Activated CD8-positive, alpha-beta T cell treated with anti-CD3 and anti-CD28 coated beads, Interleukin-2, amount 10 ng/mL, durations not matched to agents 7 days and 5 days (primary cell): ENCODE measurements around the gene ZNF512. TPM values are rescaled to one million over a fixed set of nuclear protein-coding genes. Genes with fewer than 3 reads are reported as not detected.
A peak's percentile ranks its signal among the peaks of the same experiment; 100 is the strongest.
"Not testable (repeated sequence)": the region's sequence is repeated elsewhere in the genome, so short reads cannot be mapped to it uniquely, and the experiment has no call there.

ENCODE experiments used
- ATAC-seq: fragments of 150-1000 bp; cut with Tn5 transposase; one replicate; pipeline ENCODE4 v1.10.0; 2021; ENCODE audit warnings: moderate library complexity
- CTCF ChIA-PET: fragments of 350-600 bp; sonication (Branson Sonifier 250); formaldehyde crosslinking; loops from one replicate; lab custom pipeline; 2021; ENCODE audit warnings: antibody characterized with exemption; lab: Charles Lee
- POLR2A ChIA-PET: fragments of 350-600 bp; sonication (Branson Sonifier 250); formaldehyde crosslinking; loops from one replicate; lab custom pipeline; 2021; ENCODE audit warnings: antibody characterized with exemption; lab: Charles Lee
- DNase-seq: peaks from one replicate; pipeline ENCODE4 v3.0.0-alpha.2; 2020
- H3K27ac Mint-ChIP-seq: one replicate; pipeline ENCODE4 v1.8.0; 2021; ENCODE audit warnings: mild to moderate bottlenecking, mixed read lengths
- H3K27me3 Mint-ChIP-seq: one replicate; pipeline ENCODE4 v1.8.0; 2021; ENCODE audit warnings: low read depth, mixed read lengths
- H3K36me3 Mint-ChIP-seq: one replicate; pipeline ENCODE4 v1.8.0; 2021; ENCODE audit warnings: low read depth, mixed read lengths
- H3K4me1 Mint-ChIP-seq: one replicate; pipeline ENCODE4 v1.8.0; 2021; ENCODE audit warnings: low read depth, mixed read lengths
- H3K4me3 Mint-ChIP-seq: one replicate; pipeline ENCODE4 v1.8.0; 2021; ENCODE audit warnings: mild to moderate bottlenecking, mixed read lengths
- H3K9me3 Mint-ChIP-seq: one replicate; pipeline ENCODE4 v1.8.0; 2022; ENCODE audit warnings: mixed read lengths; ENCODE audit not compliant: insufficient read depth
- total RNA-seq, 2 experiments: library from RNA; stranded (reverse); gene quantifications; one replicate each; pipeline ENCODE4 v1.2.3, GENCODE V29; 2021

ZNF512 gene, protein sequence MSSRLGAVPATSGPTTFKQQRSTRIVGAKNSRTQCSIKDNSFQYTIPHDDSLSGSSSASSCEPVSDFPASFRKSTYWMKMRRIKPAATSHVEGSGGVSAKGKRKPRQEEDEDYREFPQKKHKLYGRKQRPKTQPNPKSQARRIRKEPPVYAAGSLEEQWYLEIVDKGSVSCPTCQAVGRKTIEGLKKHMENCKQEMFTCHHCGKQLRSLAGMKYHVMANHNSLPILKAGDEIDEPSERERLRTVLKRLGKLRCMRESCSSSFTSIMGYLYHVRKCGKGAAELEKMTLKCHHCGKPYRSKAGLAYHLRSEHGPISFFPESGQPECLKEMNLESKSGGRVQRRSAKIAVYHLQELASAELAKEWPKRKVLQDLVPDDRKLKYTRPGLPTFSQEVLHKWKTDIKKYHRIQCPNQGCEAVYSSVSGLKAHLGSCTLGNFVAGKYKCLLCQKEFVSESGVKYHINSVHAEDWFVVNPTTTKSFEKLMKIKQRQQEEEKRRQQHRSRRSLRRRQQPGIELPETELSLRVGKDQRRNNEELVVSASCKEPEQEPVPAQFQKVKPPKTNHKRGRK
- total RNA-seq: 10 to 100 TPM; 37.0 to 39.0 TPM

DNA sequence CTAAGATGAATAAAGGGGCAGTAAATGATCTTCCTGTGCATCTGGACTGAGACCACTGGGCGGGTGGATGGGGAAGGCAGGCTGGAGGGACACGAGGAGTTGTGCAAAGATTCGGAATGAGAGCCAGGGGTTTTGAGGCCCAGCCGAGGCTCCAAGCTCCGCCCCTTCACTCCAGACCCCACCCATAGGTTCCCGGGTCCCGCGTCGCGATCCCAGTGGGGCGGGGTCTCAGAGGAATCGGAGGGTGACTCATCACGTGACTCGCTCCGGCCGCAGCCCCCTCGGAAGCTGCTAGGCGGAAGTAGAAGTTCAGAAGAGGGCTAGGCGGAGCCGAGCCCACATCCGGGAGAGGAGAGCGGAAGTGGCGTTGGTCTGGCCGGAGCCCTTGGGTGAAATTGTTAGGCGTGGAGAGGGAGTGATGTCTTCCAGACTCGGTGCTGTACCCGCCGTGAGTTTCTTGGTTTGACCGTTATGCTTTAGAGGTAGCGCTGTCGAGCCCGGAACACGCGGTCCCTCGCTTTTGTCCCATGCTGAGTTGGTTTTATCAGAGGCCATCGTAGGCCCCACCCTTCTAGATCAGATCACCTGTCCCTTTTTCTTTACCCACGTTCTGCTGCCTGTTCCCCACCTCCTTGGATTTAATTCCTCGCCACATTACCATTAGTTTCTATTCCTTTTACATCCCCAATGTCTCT is at the start of gene ZNF512:
Gene ZNF512 (plus strand): TSS at position 348 of the 695 bp plus-strand sequence. CDS start 71 bp downstream, at position 419.
- DNase-seq (peak; percentile 91), ATAC-seq (peak; percentile 95)
- ChIA-PET POLR2A (interaction anchor here (0.8 to 1.7 kb wide), 4 partner anchors 46 to 154 kb away, joined by 3 to 6 read pairs (median 4); partner anchors contain the start of genes CCDC121, GPN1, NRBP1 and SLC4A1AP), CTCF (interaction anchor here (1.4 to 2.3 kb wide), 3 partner anchors 14 to 101 kb away, joined by 3 to 11 read pairs (median 3); no protein-coding TSS in a partner anchor)
- peak within 1 kb of the TSS; percentile 96 for H3K4me3 Mint-ChIP-seq
- H3K36me3 Mint-ChIP-seq: peaks cover 38% of the 10 kb centered on the region
- H3K27me3 Mint-ChIP-seq: peaks cover 17% of the 10 kb centered on the region
- peaks cover 44% of the 10 kb centered on the region for H3K4me1 Mint-ChIP-seq
- H3K27ac Mint-ChIP-seq: peak within 1 kb of the TSS; percentile 96
- peaks cover 12% of the 10 kb centered on the region for H3K9me3 Mint-ChIP-seq

DNA sequence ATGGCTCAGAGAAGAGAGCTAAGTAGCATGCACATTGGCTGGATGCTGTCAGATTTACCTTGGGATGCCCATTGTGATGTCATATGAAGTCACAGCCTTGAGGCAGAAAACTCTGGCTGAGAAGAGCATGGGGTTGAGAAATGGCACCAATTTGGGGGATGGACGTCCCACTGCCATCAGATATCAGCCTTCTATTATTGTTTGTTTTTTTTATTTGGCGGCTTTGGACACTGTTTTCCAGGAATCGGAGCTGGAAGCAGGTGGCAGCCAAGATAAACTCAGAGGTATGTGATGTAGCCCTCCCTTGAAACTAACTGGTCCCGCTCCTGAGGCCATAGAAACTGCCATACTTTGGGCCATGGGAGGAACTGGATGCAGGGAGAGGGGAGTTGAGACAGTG is 45.6 kb upstream of the ZNF512 start:
- no peak overlapping the region for H3K27ac Mint-ChIP-seq
- ATAC-seq: no peak
- no peaks in the 10 kb centered on the region for H3K9me3 Mint-ChIP-seq
- no peaks in the 10 kb centered on the region for H3K36me3 Mint-ChIP-seq
- H3K27me3 Mint-ChIP-seq: peaks cover 26% of the 10 kb centered on the region
- no peak for DNase-seq
- H3K4me1 Mint-ChIP-seq: no peaks in the 10 kb centered on the region
- CTCF ChIA-PET: no interaction called here
- H3K4me3 Mint-ChIP-seq: no peak overlapping the region
- POLR2A ChIA-PET: interaction anchor here (0.6 kb wide), 1 partner anchor 77 kb away, joined by 3 read pairs; no protein-coding TSS in a partner anchor

DNA sequence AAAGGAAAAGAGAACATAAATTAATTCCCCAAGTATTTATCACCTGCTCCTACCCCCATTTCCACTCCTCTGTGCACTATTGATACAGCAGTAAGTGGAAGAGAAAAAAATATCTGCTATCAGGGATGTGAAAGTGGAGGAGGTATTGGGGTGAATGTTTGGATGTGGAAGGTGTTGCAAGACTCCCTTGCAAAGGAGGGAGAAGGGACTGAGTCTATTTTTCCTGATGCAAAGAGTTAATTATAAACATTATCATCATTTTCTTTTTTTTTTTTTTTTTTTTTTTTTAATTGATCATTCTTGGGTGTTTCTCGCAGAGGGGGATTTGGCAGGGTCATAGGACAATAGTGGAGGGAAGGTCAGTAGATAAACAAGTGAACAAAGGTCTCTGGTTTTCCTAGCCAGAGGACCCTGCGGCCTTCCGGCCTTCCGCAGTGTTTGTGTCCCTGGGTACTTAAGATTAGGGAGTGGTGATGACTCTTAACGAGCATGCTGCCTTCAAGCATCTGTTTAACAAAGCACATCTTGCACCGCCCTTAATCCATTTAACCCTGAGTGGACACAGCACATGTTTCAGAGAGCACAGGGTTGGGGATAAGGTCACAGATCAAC is 43.9 kb upstream of the ZNF512 start:
- ATAC-seq, POLR2A ChIA-PET, H3K4me1 Mint-ChIP-seq, H3K9me3 Mint-ChIP-seq, H3K27ac Mint-ChIP-seq, CTCF ChIA-PET, DNase-seq, H3K36me3 Mint-ChIP-seq, H3K4me3 Mint-ChIP-seq: not testable (repeated sequence)
- H3K27me3 Mint-ChIP-seq: peaks cover 24% of the 10 kb centered on the region

DNA sequence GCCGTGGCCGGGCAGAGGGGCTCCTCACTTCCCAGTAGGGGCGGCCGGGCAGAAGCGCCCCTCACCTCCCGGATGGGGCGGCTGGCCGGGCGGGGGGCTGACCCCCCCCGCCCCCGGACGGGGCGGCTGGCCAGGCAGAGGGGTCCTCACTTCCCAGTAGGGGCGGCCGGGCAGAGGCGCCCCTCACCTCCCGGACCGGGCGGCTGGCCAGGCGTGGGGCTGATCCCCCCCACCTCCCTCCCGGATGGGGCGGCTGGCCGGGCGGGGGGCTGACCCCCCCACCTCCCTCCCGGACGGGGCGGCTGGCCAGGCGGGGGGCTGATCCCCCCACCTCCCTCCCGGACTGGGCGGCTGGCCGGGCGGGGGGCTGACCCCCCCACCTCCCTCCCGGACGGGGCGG is 43.2 kb upstream of the ZNF512 start:
- H3K27ac Mint-ChIP-seq, H3K4me3 Mint-ChIP-seq, H3K36me3 Mint-ChIP-seq, DNase-seq, H3K9me3 Mint-ChIP-seq, ATAC-seq, H3K4me1 Mint-ChIP-seq, CTCF ChIA-PET, POLR2A ChIA-PET: not testable (repeated sequence)
- H3K27me3 Mint-ChIP-seq: peaks cover 20% of the 10 kb centered on the region

DNA sequence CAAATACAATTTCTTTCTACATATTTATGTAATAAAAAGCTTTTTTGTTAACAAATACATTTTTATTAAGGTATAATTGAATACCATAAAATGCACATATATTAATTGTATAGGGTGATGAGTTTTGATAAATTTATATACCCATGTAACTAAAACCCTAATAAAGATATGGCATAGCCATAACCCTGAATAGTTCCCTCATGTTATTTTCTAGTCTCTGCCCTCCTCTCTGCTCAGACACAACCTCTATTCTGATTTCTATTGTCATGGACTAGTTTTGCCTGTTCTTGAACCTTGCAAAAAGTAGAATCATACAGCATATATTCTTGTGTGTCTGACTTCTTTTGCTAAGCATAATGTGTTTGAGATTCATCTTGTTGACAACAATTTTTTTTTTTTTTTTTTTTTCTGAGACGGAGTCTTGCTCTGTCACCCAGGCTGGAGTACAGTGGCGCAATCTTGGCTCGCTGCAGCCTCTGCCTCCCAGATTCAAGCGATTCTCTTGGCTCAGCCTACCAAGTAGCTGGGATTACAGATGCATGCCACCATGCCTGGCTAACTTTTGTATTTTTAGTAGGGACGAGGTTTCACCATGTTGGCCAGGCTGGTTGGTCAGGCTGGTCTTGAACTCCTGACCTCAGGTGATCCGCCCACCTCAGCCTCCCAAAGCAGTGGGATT is 38.6 kb upstream of the ZNF512 start:
- CTCF ChIA-PET: no interaction called here
- Mint-ChIP-seq H3K27me3 (no peaks in the 10 kb centered on the region), H3K36me3 (no peaks in the 10 kb centered on the region), H3K4me3 (no peak overlapping the region), H3K27ac (no peak overlapping the region), H3K9me3 (peaks cover 6% of the 10 kb centered on the region), H3K4me1 (no peaks in the 10 kb centered on the region)
- DNase-seq (no peak), ATAC-seq (no peak)
- POLR2A ChIA-PET: no interaction called here

DNA sequence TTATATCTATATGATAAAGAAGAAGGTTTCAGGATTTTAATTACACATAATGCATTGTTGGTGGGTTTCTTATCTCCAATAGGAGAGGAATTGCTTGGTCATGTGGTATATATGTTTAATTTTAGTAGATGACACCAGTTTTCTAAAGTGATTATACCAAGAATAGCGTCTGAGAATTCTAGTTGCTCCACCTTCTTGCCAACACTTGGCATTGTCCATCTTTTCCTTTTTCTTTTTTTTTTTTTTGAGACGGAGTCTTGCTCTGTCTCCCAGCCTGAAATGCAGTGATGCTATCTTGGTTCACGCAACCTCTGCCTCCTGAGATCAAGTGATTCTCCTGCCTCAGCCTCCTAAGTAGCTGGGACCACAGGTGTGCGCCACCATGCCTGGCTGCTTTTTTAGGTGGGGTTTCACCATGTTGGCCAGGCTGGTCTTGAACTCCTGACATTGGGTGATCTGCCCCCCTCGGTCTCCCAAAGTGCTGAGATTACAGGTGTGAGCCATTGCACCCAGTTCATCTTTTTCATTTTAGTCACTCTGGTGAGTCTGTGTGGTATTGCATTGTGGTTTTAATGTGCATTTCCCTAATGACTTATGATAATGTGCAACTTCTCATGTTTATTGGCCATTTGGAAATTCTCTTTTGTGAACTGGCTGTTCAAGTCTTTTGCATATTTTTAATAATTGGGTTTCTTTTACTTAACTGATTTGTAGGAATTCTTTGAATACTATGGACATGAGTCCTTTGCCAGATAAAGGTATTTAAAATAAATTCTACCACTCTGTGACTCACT is 37.3 kb upstream of the ZNF512 start:
- H3K27me3 Mint-ChIP-seq: no peaks in the 10 kb centered on the region
- H3K4me1 Mint-ChIP-seq: no peaks in the 10 kb centered on the region
- no peak overlapping the region for H3K27ac Mint-ChIP-seq
- ATAC-seq (no peak), DNase-seq (no peak)
- ChIA-PET CTCF (no interaction called here), POLR2A (no interaction called here)
- no peak overlapping the region for H3K4me3 Mint-ChIP-seq
- H3K36me3 Mint-ChIP-seq: no peaks in the 10 kb centered on the region
- peaks cover 6% of the 10 kb centered on the region for H3K9me3 Mint-ChIP-seq

DNA sequence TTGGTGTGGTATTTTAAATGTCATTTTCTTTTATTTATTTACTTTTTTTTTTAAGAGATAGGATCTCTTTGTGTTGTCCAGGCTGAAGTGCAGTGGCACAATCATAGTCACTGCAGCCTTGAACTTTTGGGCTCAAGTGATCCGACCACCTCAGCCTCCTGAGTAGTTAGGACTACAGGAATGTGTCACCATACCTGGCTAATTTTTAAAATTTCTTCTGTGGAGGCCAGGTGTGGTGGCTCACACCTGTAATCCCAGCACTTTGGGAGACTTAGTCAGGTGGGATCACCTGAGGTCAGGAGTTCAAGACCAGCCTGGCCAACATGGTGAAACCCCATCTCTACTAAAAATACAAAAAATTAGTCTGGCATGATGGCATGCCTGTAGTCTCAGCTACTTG is 33.5 kb upstream of the ZNF512 start:
- DNase-seq (no peak), ATAC-seq (no peak)
- no peak overlapping the region for H3K27ac Mint-ChIP-seq
- H3K27me3 Mint-ChIP-seq: peaks cover 18% of the 10 kb centered on the region
- H3K4me1 Mint-ChIP-seq: no peaks in the 10 kb centered on the region
- no peaks in the 10 kb centered on the region for H3K36me3 Mint-ChIP-seq
- H3K9me3 Mint-ChIP-seq: peaks cover 6% of the 10 kb centered on the region
- ChIA-PET POLR2A (no interaction called here), CTCF (no interaction called here)
- no peak overlapping the region for H3K4me3 Mint-ChIP-seq

DNA sequence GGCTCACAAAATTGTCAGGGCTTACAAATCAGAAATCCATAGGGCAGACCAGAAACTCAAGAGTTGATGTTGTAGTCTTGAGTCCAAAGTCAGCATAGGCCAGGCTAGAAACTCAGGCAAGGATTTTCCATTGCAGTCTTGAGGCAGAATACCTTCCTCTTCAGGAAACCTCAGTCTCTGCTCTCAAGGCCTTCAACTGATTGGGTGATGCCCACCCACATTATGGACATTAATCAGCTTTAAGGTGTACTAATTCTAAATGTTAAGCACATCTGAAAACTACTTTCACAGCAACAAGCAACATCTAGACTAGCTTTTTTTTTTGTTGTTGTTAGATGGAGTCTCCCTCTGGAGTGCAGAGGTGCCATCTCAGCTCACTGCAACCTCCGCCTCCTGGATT is 31.3 kb upstream of the ZNF512 start:
- Mint-ChIP-seq H3K27ac (no peak overlapping the region), H3K27me3 (peaks cover 18% of the 10 kb centered on the region), H3K4me3 (no peak overlapping the region), H3K4me1 (no peaks in the 10 kb centered on the region), H3K36me3 (no peaks in the 10 kb centered on the region), H3K9me3 (no peaks in the 10 kb centered on the region)
- ChIA-PET POLR2A (no interaction called here), CTCF (no interaction called here)
- no peak for ATAC-seq
- DNase-seq: no peak

DNA sequence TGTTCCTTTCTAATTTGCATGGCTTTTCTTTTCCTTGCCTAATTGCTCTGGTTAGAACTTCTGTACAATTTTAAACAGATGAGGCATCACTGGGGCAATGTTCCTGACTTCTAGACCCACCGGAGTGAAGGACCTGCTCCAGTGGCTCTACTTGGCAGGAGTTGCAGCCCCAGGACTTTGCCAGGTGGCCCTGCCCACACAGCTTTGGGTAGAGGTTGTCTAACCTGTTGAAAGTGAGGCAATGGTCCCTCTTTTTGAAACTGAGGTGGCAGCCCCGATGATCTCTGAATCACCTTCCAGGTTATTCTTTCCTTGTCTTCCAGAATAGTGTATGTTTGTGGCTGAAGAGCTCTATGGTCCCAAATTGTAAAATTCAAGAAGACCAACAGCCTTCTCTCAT is 29.9 kb upstream of the ZNF512 start:
- DNase-seq (no peak), ATAC-seq (no peak)
- CTCF ChIA-PET: no interaction called here
- no peaks in the 10 kb centered on the region for H3K4me1 Mint-ChIP-seq
- POLR2A ChIA-PET: interaction anchor here (0.6 kb wide), 1 partner anchor 26 kb away, joined by 4 read pairs; no protein-coding TSS in a partner anchor
- H3K36me3 Mint-ChIP-seq: no peaks in the 10 kb centered on the region
- H3K9me3 Mint-ChIP-seq: no peaks in the 10 kb centered on the region
- H3K27ac Mint-ChIP-seq: no peak overlapping the region
- no peak overlapping the region for H3K4me3 Mint-ChIP-seq
- H3K27me3 Mint-ChIP-seq: peaks cover 18% of the 10 kb centered on the region

DNA sequence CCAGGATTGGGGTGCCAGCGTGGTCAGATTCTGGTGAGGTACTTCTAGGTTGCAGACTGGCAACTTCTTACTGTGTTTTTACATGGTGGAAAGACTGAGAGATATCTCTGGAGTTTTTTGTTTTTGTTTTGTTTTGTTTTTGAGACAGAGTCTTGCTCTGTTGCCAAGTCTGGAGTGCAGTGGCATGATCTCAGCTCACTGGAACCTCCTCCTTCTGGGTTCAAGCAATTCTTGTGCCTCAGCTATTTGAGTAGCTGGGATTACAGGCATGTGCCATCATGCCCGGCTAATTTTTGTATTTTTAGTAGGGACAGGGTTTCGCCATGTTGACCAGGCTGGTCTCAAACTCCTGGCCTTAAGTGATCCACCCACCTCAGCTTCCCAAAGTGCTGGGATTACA is 28.4 kb upstream of the ZNF512 start:
- H3K4me3 Mint-ChIP-seq, H3K36me3 Mint-ChIP-seq, ATAC-seq, DNase-seq, H3K4me1 Mint-ChIP-seq, POLR2A ChIA-PET, H3K9me3 Mint-ChIP-seq, H3K27ac Mint-ChIP-seq, CTCF ChIA-PET: not testable (repeated sequence)
- H3K27me3 Mint-ChIP-seq: peaks cover 18% of the 10 kb centered on the region

DNA sequence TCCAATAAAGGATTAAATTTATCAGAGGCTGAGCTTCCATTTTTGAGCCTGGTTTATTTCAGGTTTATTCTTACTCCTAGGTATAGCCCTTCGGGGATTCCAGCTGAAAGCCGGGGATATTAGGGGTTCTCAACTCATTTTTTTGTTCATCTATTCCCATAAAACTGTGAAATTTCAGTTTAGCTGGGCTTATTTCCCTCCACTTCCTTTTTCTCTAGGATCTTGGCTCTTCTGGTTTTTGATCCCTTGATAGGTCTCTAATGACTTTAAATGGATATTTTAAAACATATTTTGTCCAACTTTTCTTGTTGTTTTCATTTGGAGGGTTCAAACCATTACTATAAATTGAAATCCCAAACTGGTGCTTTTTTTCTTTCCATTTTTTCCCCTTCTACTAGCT is 23.6 kb upstream of the ZNF512 start:
- Mint-ChIP-seq H3K4me1 (no peaks in the 10 kb centered on the region), H3K4me3 (no peak overlapping the region), H3K36me3 (no peaks in the 10 kb centered on the region), H3K27me3 (peaks cover 10% of the 10 kb centered on the region), H3K9me3 (no peaks in the 10 kb centered on the region), H3K27ac (no peak overlapping the region)
- POLR2A ChIA-PET: no interaction called here
- ATAC-seq (no peak), DNase-seq (peak; percentile 7)
- CTCF ChIA-PET: no interaction called here
